HepG2 (cell line): ENCODE results near the gene SPAG6. TPM values are rescaled to one million over a fixed set of nuclear protein-coding genes. Genes with fewer than 3 reads are reported as not detected.
A peak's percentile ranks its signal among the peaks of the same experiment; 100 is the strongest.

Experiments
- ARID4A ChIP-seq: sonication (generic); formaldehyde crosslinking; IDR thresholded peaks from 2 replicates; pipeline ENCODE4 v1.5.0; 2020; ENCODE audit warnings: mild to moderate bottlenecking, missing genetic modification reagents, borderline replicate concordance
- HMGXB3 ChIP-seq: sonication (generic); formaldehyde crosslinking; IDR thresholded peaks from 2 replicates; pipeline ENCODE4 v1.4.0; 2020; ENCODE audit warnings: missing genetic modification reagents, borderline replicate concordance
- IRF9 ChIP-seq: sonication (generic); formaldehyde crosslinking; IDR thresholded peaks from 2 replicates; pipeline ENCODE4 v1.8.0; 2022; ENCODE audit warnings: missing genetic modification reagents, mild to moderate bottlenecking, borderline replicate concordance
- JUND ChIP-seq: sonication (generic); formaldehyde crosslinking; IDR thresholded peaks from 2 replicates; pipeline ENCODE4 v1.8.0; 2022; ENCODE audit warnings: mild to moderate bottlenecking, missing genetic modification reagents
- MXI1 ChIP-seq: IDR thresholded peaks from 3 replicates; pipeline ENCODE4 v1.6.1; 2012; ENCODE audit warnings: low read depth, low read length, inconsistent platforms, borderline replicate concordance
- PHB2 ChIP-seq: fragments of 450-650 bp; IDR thresholded peaks from 2 replicates; pipeline ENCODE4 v1.6.1; 2018; ENCODE audit not compliant: partially characterized antibody
- POGZ ChIP-seq: sonication (generic); formaldehyde crosslinking; IDR thresholded peaks from 2 replicates; pipeline ENCODE4 v1.4.0; 2020; ENCODE audit warnings: mild to moderate bottlenecking, missing genetic modification reagents
- RBM39 ChIP-seq: fragments of 200-400 bp; formaldehyde crosslinking; IDR thresholded peaks from one replicate; pipeline ENCODE4 v1.6.1; 2018; ENCODE audit warnings: antibody characterized with exemption, mild to moderate bottlenecking, low read depth, low read length; ENCODE audit not compliant: poor library complexity, severe bottlenecking
- RFX3 ChIP-seq: IDR thresholded peaks from 2 replicates; pipeline ENCODE4 v1.6.1; 2016; ENCODE audit warnings: missing biosample characterization, missing genetic modification reagents
- ZNF224 ChIP-seq: sonication (generic); formaldehyde crosslinking; IDR thresholded peaks from 2 replicates; pipeline ENCODE4 v1.5.0; 2020; ENCODE audit warnings: mild to moderate bottlenecking, missing genetic modification reagents
- ZNF281 ChIP-seq: sonication (generic); formaldehyde crosslinking; IDR thresholded peaks from 2 replicates; pipeline ENCODE4 v1.4.0; 2020; ENCODE audit warnings: missing genetic modification reagents, borderline replicate concordance
- ZNF3 ChIP-seq: IDR thresholded peaks from 2 replicates; pipeline ENCODE4 v1.7.0; 2017; ENCODE audit warnings: inconsistent platforms
- ZNF563 ChIP-seq: sonication (generic); formaldehyde crosslinking; IDR thresholded peaks from 2 replicates; pipeline ENCODE4 v1.8.0; 2022; ENCODE audit warnings: mild to moderate bottlenecking, moderate library complexity, missing genetic modification reagents
- ZNF670 ChIP-seq: sonication (generic); formaldehyde crosslinking; IDR thresholded peaks from 2 replicates; pipeline ENCODE4 v1.8.0; 2022; ENCODE audit warnings: mild to moderate bottlenecking, missing genetic modification reagents, borderline replicate concordance
- ZNF879 ChIP-seq: sonication (generic); formaldehyde crosslinking; IDR thresholded peaks from 2 replicates; pipeline ENCODE4 v1.8.1; 2023; ENCODE audit warnings: missing genetic modification reagents
- polyA plus RNA-seq, 8 experiments: library from polyadenylated mRNA; depleted of rRNA in 3 of 8; stranded (reverse) in 7 of 8; unstranded in 1 of 8; fragments of >200 nt; fragmentation: Illumina TruSeq in 4 of 8; extraction: Trizol in 4 of 8; gene quantifications; 2 replicates each; pipeline versions ENCODE4 v1.2.1 to v1.2.3, GENCODE V29; 2011 to 2016; ENCODE audit warnings: low read depth in 4 of 8, missing spikeins in 1 of 8, mixed read lengths in 1 of 8; ENCODE audit not compliant: insufficient read depth in 1 of 8
- total RNA-seq, 5 experiments: library from RNA; depleted of rRNA; stranded (reverse); fragments of >200 nt; fragmentation: Illumina TruSeq; extraction: Trizol; gene quantifications; 2 replicates each; pipeline ENCODE4 v1.2.3, GENCODE V29; 2016; ENCODE audit warnings: low read depth in 1 of 5

SPAG6 gene
- total and polyA plus RNA-seq, 2 of the 13 experiments (the other 11 are each of a cell fraction or from before 2014, with no cell fraction given), result not detected

GRCh38 chr10:22340329-22341189 lies 4.7 kb upstream of the SPAG6 start (continued):
- TF ChIP-seq MXI1 (no peak), ZNF670 (CRISPR knock-in tag) (peak; percentile 33; the same call in 1 of the 2 replicates), IRF9 (CRISPR knock-in tag) (peak; percentile 65; the same call in 1 of the 2 replicates), ZNF879 (no peak), PHB2 (no peak), RFX3 (CRISPR knock-in tag) (no peak), ZNF3 (CRISPR knock-in tag) (no peak), POGZ (CRISPR knock-in tag) (no peak), ZNF563 (peak; percentile 82; the same call in 1 of the 2 replicates), ARID4A (CRISPR knock-in tag) (peak; percentile 27; the same call in 1 of the 2 replicates), ZNF224 (CRISPR knock-in tag) (no peak), RBM39 (peak; percentile 30), HMGXB3 (CRISPR knock-in tag) (no peak), JUND (CRISPR knock-in tag) (no peak), ZNF281 (CRISPR knock-in tag) (no peak)
